ENCODE results near the gene ZNHIT1.

The ZNHIT1 gene

DNA sequence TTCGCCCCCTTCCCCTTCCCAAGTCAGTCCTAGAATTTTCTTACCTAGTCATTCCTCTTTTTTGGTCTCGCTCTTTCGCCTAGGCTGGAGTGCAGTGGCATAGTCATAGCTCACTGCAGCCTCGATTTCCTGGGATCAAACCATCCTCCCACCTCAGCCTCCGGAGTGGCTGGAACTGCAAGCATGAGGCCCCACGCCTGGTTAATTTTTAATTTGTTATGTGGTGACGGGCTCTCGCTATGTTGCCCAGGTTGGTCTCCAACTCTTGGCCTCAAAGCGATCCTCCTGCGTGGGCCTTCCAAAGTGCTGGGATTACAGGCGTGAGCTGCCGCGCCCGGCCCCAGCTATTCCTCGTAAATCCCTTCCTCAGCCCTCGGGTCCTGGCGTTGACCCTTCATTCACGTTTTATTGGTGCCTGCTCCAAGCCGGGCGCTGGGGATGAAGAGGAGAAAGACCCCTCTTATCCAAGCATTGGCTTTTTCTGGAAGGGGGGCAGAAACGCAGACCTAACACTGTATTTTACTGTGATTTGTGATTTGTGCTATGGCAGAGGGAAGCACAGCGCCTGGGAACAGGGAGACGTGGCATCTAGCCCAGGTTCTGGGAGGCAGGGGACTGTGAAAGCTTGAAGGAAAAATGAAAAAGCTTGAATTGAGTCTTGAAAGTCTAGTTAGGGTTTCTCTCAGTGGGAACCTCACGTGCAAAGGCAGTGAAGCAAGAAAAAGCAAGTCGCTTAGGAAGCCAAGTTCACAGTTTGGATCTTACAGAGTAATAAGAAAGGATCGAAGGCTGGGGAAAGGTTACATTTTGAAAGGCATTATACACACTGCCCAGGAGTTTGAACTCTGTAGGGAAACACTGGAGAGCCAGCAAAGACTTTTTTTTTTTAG is 516 bp downstream of the ZNHIT1 start:
- DNase-seq (ENCODE audit: low read depth): peak; percentile 30
- TF ChIP-seq, protein P1, sequence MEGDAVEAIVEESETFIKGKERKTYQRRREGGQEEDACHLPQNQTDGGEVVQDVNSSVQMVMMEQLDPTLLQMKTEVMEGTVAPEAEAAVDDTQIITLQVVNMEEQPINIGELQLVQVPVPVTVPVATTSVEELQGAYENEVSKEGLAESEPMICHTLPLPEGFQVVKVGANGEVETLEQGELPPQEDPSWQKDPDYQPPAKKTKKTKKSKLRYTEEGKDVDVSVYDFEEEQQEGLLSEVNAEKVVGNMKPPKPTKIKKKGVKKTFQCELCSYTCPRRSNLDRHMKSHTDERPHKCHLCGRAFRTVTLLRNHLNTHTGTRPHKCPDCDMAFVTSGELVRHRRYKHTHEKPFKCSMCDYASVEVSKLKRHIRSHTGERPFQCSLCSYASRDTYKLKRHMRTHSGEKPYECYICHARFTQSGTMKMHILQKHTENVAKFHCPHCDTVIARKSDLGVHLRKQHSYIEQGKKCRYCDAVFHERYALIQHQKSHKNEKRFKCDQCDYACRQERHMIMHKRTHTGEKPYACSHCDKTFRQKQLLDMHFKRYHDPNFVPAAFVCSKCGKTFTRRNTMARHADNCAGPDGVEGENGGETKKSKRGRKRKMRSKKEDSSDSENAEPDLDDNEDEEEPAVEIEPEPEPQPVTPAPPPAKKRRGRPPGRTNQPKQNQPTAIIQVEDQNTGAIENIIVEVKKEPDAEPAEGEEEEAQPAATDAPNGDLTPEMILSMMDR (conservative IDR thresholded peaks at IDR 0.05; ENCODE audit: low read depth, low read length): no peak
- peak overlapping the region; percentile 74 for H3K4me3 ChIP-seq (ENCODE audit: low read depth, low read length)

DNA sequence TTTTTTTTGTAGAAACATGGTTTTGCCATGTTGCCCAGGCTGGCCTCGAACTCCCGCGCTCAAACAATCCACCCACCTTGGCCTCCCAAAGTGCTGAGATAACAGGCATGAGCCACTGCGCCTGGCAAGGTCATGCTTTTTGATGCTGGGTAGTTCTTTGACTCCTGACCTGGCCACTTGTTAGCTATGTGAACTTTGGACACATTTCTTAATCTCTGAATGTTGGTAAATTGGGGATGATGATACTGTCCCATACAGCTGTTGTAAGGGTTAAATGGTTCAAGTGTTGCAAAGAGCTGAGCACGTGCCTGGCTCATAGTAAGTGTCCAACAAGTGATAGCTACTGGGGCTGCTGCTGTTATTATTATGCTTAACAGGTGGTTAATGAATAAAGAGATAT is 2.3 kb downstream of the ZNHIT1 start:
- H3K4me3 ChIP-seq (ENCODE audit: low read depth, low read length): no peak overlapping the region
- DNase-seq (ENCODE audit: low read depth): no peak
- TF ChIP-seq, protein P1 (conservative IDR thresholded peaks at IDR 0.05; ENCODE audit: low read depth, low read length): no peak

DNA sequence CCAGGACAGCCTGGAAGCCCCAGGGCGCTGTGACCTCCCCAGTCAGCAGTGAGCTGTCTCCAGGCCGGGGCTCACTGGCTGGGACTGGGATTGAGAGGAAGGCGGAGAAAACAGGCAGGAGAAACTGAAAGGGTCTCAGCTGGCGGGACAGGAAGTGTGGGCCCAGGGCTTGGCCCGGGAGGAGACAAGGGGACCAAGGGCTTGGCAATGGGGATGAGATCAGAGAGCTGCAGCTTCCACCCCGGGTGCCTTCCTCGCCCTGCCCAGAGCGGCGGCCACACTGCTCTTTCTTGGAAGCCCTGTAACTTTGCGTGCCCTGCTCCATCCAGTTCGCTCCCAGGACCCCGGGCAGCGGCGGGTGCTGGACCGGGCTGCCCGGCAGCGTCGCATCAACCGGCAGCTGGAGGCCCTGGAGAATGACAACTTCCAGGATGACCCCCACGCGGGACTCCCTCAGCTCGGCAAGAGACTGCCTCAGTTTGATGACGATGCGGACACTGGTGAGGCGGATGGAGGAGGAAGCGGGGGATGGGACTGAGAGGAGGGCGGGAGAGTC is 4.4 kb downstream of the ZNHIT1 start:
- H3K4me3 ChIP-seq (ENCODE audit: low read depth, low read length): no peak overlapping the region
- TF ChIP-seq, protein P1 (conservative IDR thresholded peaks at IDR 0.05; ENCODE audit: low read depth, low read length): no peak
- DNase-seq (ENCODE audit: low read depth): no peak

DNA sequence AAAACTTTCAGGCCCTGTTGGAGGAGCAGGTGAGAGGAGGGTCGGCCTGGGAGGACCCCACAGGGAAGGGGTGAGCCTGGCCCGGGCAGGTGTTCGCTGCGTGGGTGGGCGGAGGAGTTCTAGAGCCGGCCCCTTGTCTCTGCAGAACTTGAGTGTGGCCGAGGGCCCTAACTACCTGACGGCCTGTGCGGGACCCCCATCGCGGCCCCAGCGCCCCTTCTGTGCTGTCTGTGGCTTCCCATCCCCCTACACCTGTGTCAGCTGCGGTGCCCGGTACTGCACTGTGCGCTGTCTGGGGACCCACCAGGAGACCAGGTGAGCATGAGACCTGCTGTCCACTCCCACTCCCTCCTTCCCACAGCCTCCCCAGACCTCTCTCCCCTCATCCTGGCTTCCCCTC is 5.6 kb downstream of the ZNHIT1 start:
- TF ChIP-seq, protein P1 (conservative IDR thresholded peaks at IDR 0.05; ENCODE audit: low read depth, low read length): no peak
- no peak overlapping the region for H3K4me3 ChIP-seq (ENCODE audit: low read depth, low read length)
- DNase-seq (ENCODE audit: low read depth): no peak

DNA sequence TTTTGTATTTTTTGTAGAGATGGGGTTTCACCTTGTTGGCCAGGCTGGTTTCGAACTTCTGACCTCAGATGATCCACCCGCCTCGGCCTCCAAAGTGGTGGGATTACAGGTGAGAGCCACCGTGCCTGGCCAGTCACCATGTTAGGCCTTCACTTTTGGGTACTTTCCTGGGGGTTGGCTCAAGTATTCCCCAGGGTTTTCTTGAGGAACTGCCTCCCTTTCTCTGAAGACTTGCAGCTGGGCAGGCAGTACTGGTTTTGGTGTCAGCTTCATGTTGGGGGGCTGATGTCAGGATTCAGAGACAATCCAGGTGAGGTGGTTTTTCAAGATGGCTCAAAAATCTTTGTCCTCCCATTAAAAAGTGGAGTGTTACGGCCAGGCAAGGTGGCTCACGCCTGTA is 7.7 kb downstream of the ZNHIT1 start:
- H3K4me3 ChIP-seq (ENCODE audit: low read depth, low read length): no peak overlapping the region
- no peak for DNase-seq (ENCODE audit: low read depth)
- TF ChIP-seq, protein P1 (conservative IDR thresholded peaks at IDR 0.05; ENCODE audit: low read depth, low read length): no peak

DNA sequence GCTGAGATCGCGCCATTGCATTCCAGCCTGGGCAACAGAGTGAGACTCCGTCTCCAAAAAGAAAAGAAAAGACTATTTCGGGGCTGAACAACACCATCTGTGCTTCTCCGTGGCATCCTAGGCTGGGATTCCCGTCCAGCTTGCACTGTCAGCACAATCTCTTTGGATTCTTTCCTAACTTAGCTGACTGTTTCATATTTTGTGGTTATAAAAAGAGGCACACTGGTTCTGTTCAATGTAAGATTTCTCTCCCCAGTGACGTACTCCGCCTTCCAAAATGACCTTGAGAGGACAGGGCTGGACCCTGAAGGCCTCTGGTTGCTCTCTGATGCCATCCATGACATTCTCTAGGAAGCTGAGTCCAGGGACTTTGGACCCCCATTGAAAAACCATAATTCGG is 8.8 kb downstream of the ZNHIT1 start:
- TF ChIP-seq, protein P1 (conservative IDR thresholded peaks at IDR 0.05; ENCODE audit: low read depth, low read length): no peak
- DNase-seq (ENCODE audit: low read depth): no peak
- no peak overlapping the region for H3K4me3 ChIP-seq (ENCODE audit: low read depth, low read length)

Measured in choroid plexus epithelial cell (primary cell).